Measurements from ENCODE around the gene SYNGR2. TPM values are rescaled to one million over a fixed set of nuclear protein-coding genes. Genes with fewer than 3 reads are reported as not detected.

Gene SYNGR2
- 1.5 and 3.3 TPM in 2 replicates for total RNA-seq

DNA sequence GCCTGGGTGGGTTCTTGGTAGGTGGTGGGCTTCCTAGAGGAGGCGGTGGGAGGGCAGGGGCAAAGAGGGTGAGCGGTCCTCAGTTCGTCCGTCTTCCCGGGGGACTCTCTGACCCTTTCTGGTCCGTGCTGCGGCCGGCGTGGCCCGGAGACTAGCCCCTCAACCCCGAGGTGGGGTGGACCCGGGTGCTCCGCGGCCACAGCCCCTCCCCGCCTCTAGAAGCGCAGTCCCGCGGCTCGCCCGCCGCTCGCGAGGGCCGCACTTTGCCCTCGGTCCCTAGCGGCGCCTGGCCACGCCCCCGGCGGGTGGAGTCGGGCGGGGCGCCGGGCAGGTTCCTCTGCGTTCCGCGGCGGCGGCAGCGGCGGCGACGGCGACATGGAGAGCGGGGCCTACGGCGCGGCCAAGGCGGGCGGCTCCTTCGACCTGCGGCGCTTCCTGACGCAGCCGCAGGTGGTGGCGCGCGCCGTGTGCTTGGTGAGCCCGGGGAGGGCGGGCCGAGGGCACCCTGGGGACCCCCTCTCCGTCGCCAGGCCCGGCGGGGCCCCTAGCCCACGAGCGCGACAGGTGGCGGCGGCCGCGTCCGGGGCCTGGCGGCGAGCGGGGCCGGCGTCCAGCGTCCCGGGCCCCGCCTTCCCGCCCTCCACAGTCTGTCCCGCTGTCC is at the start of gene SYNGR2:
Gene SYNGR2 (plus strand): TSS at position 340 of the 661 bp plus-strand sequence. CDS start 36 bp downstream, at position 376.
- Histone ChIP-seq H3K27ac (ENCODE audit: low read depth, low read length) (no peak within 1 kb of the TSS), H3K4me2 (ENCODE audit: insufficient read depth, low read length) (peak within 1 kb of the TSS; percentile 79)
- DNase-seq (ENCODE audit: insufficient read length, low spot score, missing footprints) = peak; percentile 96

DNA sequence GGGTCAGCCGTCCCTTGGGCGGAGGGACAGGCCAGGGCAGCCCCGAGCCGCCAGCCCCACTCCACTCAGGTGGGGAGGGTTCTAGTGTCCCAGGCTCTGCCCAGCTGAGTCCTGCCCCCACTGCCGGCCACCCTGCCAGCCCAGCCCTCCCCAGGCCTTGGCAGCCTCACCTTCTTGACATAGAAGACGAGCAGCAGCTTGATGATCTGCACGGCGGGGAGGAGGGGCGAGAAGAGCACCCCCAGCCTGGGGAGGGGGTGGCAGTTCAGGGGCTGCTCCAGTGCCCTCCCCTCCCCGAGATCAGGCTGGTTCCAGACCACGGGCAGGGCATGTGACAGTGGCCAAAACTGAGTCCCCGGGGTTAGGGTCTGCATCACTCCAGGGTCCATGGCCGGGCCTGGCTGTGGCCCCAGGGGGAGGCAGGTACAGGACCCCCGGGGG is 49.6 kb upstream of the SYNGR2 start:
- no peaks in the 10 kb centered on the region for H3K36me3 ChIP-seq (ENCODE audit: insufficient read depth, low read length)
- H2AFZ ChIP-seq (ENCODE audit: low read length) = no peak overlapping the region

More for the DNA sequence above, at the start of gene SYNGR2:
- no peaks in the 10 kb centered on the region for H3K36me3 ChIP-seq (ENCODE audit: insufficient read depth, low read length)
- no peaks in the 10 kb centered on the region for H3K27me3 ChIP-seq (ENCODE audit: insufficient read depth, low read length)
- H3K4me1 ChIP-seq (ENCODE audit: insufficient read depth, low read length) = peaks cover 4% of the 10 kb centered on the region
- no peaks in the 10 kb centered on the region for H3K9me3 ChIP-seq (ENCODE audit: low read depth, low read length)
- H3K4me3 ChIP-seq (ENCODE audit: insufficient read depth, low read length) = peak within 1 kb of the TSS; percentile 72
- no peak for TF ChIP-seq CTCF (IDR thresholded peaks at IDR 0.05; ENCODE audit: extremely low read depth, low read depth, low read length)
- no peaks in the 10 kb centered on the region for H3K79me2 ChIP-seq (ENCODE audit: insufficient read depth, low read length)
- peak within 1 kb of the TSS; percentile 82 for H2AFZ ChIP-seq (ENCODE audit: low read length)
- H4K20me1 ChIP-seq (ENCODE audit: insufficient read depth, low read length) = peaks cover 6% of the 10 kb centered on the region

DNA sequence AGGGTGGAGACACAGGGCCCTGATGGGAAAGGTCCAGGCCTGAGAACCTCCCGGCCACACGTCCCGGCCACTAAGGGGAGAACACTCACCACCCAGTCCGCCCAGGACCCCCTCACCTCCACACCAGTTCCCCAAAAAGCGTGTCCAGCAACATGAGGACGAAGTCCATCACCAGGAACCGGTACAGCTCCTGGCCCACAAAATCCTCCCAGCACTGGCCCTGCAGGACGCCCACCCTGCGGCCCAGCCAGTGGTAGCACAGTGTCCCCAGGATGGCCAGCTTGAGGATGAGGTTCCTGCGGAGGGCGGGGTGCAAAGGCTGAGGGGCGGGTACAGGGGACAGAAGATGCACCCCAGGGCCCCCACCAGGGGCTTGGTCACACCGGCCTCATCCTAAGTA is 47.8 kb upstream of the SYNGR2 start:
- no peaks in the 10 kb centered on the region for H4K20me1 ChIP-seq (ENCODE audit: insufficient read depth, low read length)
- no peaks in the 10 kb centered on the region for H3K9me3 ChIP-seq (ENCODE audit: low read depth, low read length)
- no peaks in the 10 kb centered on the region for H3K27me3 ChIP-seq (ENCODE audit: insufficient read depth, low read length)
- no peaks in the 10 kb centered on the region for H3K4me1 ChIP-seq (ENCODE audit: insufficient read depth, low read length)
- TF ChIP-seq CTCF (IDR thresholded peaks at IDR 0.05; ENCODE audit: extremely low read depth, low read depth, low read length) = no peak
- no peak overlapping the region for H3K27ac ChIP-seq (ENCODE audit: low read depth, low read length)
- no peak overlapping the region for H3K4me3 ChIP-seq (ENCODE audit: insufficient read depth, low read length)
- no peaks in the 10 kb centered on the region for H3K79me2 ChIP-seq (ENCODE audit: insufficient read depth, low read length)
- H3K4me2 ChIP-seq (ENCODE audit: insufficient read depth, low read length) = no peak overlapping the region
- H2AFZ ChIP-seq (ENCODE audit: low read length) = no peak overlapping the region
- peak; percentile 41 for DNase-seq (ENCODE audit: insufficient read length, low spot score, missing footprints)
- H3K36me3 ChIP-seq (ENCODE audit: insufficient read depth, low read length) = no peaks in the 10 kb centered on the region

More for the DNA sequence above, 49.6 kb upstream of the SYNGR2 start:
- Histone ChIP-seq H3K27me3 (ENCODE audit: insufficient read depth, low read length) (peaks cover 12% of the 10 kb centered on the region), H3K27ac (ENCODE audit: low read depth, low read length) (no peak overlapping the region), H3K4me3 (ENCODE audit: insufficient read depth, low read length) (no peak overlapping the region), H3K4me2 (ENCODE audit: insufficient read depth, low read length) (no peak overlapping the region), H3K4me1 (ENCODE audit: insufficient read depth, low read length) (no peaks in the 10 kb centered on the region), H3K9me3 (ENCODE audit: low read depth, low read length) (no peaks in the 10 kb centered on the region), H3K79me2 (ENCODE audit: insufficient read depth, low read length) (no peaks in the 10 kb centered on the region), H4K20me1 (ENCODE audit: insufficient read depth, low read length) (no peaks in the 10 kb centered on the region)
- DNase-seq (ENCODE audit: insufficient read length, low spot score, missing footprints) = peak; percentile 82
- no peak for TF ChIP-seq CTCF (IDR thresholded peaks at IDR 0.05; ENCODE audit: extremely low read depth, low read depth, low read length)

DNA sequence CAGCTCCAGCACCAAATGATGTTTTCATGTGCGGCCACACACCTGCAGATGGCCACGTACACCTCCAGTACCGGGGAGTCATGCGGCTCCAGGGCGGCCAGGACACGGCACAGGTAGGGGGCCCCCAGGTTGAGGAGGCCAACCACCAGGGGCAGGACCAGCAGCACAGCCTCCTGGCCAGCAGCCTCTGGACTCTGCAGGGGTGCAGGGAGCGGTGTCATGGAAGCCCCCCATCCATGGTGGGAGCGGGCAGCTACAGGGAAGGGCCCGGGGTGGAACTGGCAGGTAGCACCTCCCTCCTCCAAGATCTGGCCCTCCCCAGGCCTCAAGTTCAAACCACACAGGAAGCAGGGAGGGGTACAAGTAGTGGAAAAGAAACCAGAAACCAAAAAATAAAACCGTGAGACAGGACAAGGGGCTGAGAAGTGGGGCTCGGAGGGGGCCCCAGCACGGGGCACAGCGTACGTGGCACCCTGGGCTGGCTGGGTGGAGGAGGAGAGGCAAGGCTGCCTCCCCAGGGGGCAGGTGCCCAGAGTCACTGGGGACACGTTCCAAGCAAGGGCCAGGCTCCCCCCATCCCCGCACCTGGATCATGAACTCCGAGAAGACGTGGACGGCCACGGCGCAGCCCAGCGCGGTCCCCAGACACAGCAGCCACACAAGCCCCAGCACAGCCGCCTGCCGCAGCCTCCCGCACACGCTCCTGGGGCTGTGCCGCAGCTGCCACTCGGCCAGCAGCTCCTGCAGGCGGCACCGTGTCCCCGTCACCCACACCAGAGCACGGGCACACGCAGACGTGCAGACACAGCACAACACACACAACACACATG is 47.2 kb upstream of the SYNGR2 start:
- H3K4me3 ChIP-seq (ENCODE audit: insufficient read depth, low read length) = no peak overlapping the region

More for the DNA sequence above, 47.2 kb upstream of the SYNGR2 start:
- Histone ChIP-seq H3K9me3 (ENCODE audit: low read depth, low read length) (no peaks in the 10 kb centered on the region), H3K27ac (ENCODE audit: low read depth, low read length) (no peak overlapping the region), H3K4me1 (ENCODE audit: insufficient read depth, low read length) (no peaks in the 10 kb centered on the region), H3K27me3 (ENCODE audit: insufficient read depth, low read length) (no peaks in the 10 kb centered on the region), H3K4me2 (ENCODE audit: insufficient read depth, low read length) (no peak overlapping the region), H3K79me2 (ENCODE audit: insufficient read depth, low read length) (no peaks in the 10 kb centered on the region), H3K36me3 (ENCODE audit: insufficient read depth, low read length) (no peaks in the 10 kb centered on the region), H2AFZ (ENCODE audit: low read length) (no peak overlapping the region), H4K20me1 (ENCODE audit: insufficient read depth, low read length) (no peaks in the 10 kb centered on the region)
- no peak for TF ChIP-seq CTCF (IDR thresholded peaks at IDR 0.05; ENCODE audit: extremely low read depth, low read depth, low read length)
- peak; percentile 62 for DNase-seq (ENCODE audit: insufficient read length, low spot score, missing footprints)
